Mesenchymal stem cell (in vitro differentiated cells and primary cell): Measurements from ENCODE around the gene LHCGR.

Experiments
- DNase-seq: peaks from one replicate; pipeline ENCODE4 v3.0.0-alpha.2; 2013
- H2AFZ ChIP-seq: one replicate; pipeline ENCODE4 v1.6.1; 2013; ENCODE audit warnings: low read depth, mild to moderate bottlenecking, control low read depth, inconsistent platforms, low read length, moderate library complexity
- H2AK5ac ChIP-seq: 2 replicates; pipeline ENCODE4 v1.6.1; 2013; ENCODE audit warnings: low read length, moderate library complexity, mild to moderate bottlenecking, inconsistent platforms; ENCODE audit not compliant: severe bottlenecking
- H2BK120ac ChIP-seq: one replicate; pipeline ENCODE4 v1.6.1; 2013; ENCODE audit warnings: low read depth, mild to moderate bottlenecking, inconsistent platforms, low read length, moderate library complexity
- H2BK12ac ChIP-seq, 2 experiments: one replicate each; pipeline ENCODE4 v1.6.1; 2013; ENCODE audit warnings: inconsistent platforms in 2 of 2, low read length in 2 of 2, mild to moderate bottlenecking in 2 of 2, moderate library complexity in 2 of 2, control low read depth in 1 of 2
- H2BK15ac ChIP-seq: one replicate; pipeline ENCODE4 v1.6.1; 2013; ENCODE audit warnings: mild to moderate bottlenecking, low read depth, inconsistent platforms; ENCODE audit not compliant: poor library complexity, severe bottlenecking
- H2BK5ac ChIP-seq: 2 replicates; pipeline ENCODE4 v1.6.1; 2013; ENCODE audit warnings: low read depth, mild to moderate bottlenecking, low read length, control low read depth, inconsistent platforms; ENCODE audit not compliant: poor library complexity, severe bottlenecking
- H3K14ac ChIP-seq, 2 experiments: one replicate each; pipeline ENCODE4 v1.6.1; 2013; ENCODE audit warnings: inconsistent platforms in 2 of 2, low read length in 2 of 2, control low read depth in 1 of 2, mild to moderate bottlenecking in 1 of 2, moderate library complexity in 1 of 2
- H3K18ac ChIP-seq, 2 experiments: one replicate each; pipeline ENCODE4 v1.6.1; 2013; ENCODE audit warnings: inconsistent platforms in 2 of 2, low read length in 2 of 2, control low read depth in 1 of 2, low read depth in 1 of 2, mild to moderate bottlenecking in 1 of 2
- H3K23ac ChIP-seq, 2 experiments: one replicate each; pipeline ENCODE4 v1.6.1; 2013; ENCODE audit warnings: inconsistent platforms in 2 of 2, low read length in 2 of 2, mild to moderate bottlenecking in 2 of 2, moderate library complexity in 2 of 2, control low read depth in 1 of 2
- H3K27ac ChIP-seq: 2 replicates; pipeline ENCODE4 v1.5.1; 2013; ENCODE audit warnings: mild to moderate bottlenecking, moderate library complexity, low read length, control low read depth, inconsistent platforms; ENCODE audit not compliant: poor library complexity, severe bottlenecking
- H3K27me3 ChIP-seq, 2 experiments: 2 replicates each; pipeline versions ENCODE4 v1.6.1 to v1.7.0; 2013; ENCODE audit warnings: low read length in 2 of 2, mild to moderate bottlenecking in 2 of 2, moderate library complexity in 2 of 2, control low read depth in 1 of 2, inconsistent platforms in 1 of 2; ENCODE audit not compliant: control insufficient read depth in 1 of 2, insufficient read depth in 1 of 2
- H3K36me3 ChIP-seq, 2 experiments: 2 replicates each; pipeline versions ENCODE4 v1.6.1 to v1.7.0; 2013; ENCODE audit warnings: low read length in 2 of 2, control low read depth in 1 of 2, inconsistent platforms in 1 of 2, low read depth in 1 of 2, mild to moderate bottlenecking in 1 of 2; ENCODE audit not compliant: insufficient read depth in 2 of 2, control insufficient read depth in 1 of 2
- H3K4ac ChIP-seq, 2 experiments: one replicate each; pipeline ENCODE4 v1.6.1; 2013; ENCODE audit warnings: inconsistent platforms in 2 of 2, low read length in 2 of 2, mild to moderate bottlenecking in 2 of 2, moderate library complexity in 2 of 2, control low read depth in 1 of 2, low read depth in 1 of 2
- H3K4me1 ChIP-seq: 2 replicates; pipeline ENCODE4 v1.6.1; 2013; ENCODE audit warnings: low read depth, low read length, control low read depth; ENCODE audit not compliant: control insufficient read depth, insufficient read depth
- H3K4me2 ChIP-seq: 2 replicates; pipeline ENCODE4 v1.6.1; 2013; ENCODE audit warnings: low read length, mild to moderate bottlenecking, inconsistent platforms; ENCODE audit not compliant: poor library complexity, severe bottlenecking
- H3K4me3 ChIP-seq, 2 experiments: 2 replicates each; pipeline versions ENCODE4 v1.5.1 to v1.7.0; 2013; ENCODE audit warnings: low read length in 2 of 2, mild to moderate bottlenecking in 2 of 2, control low read depth in 1 of 2, low read depth in 1 of 2; ENCODE audit not compliant: insufficient read depth in 1 of 2
- H3K79me1 ChIP-seq: replicated peaks from 2 replicates; pipeline ENCODE4 v1.6.1; 2013; ENCODE audit warnings: mild to moderate bottlenecking, control low read depth, low read length, inconsistent platforms; ENCODE audit not compliant: poor library complexity, severe bottlenecking
- H3K9ac ChIP-seq: 2 replicates; pipeline ENCODE4 v1.7.0; 2013; ENCODE audit warnings: mild to moderate bottlenecking, low read length, moderate library complexity
- H3K9me3 ChIP-seq: 2 replicates; pipeline ENCODE4 v1.7.0; 2013; ENCODE audit warnings: mild to moderate bottlenecking, low read length; ENCODE audit not compliant: control insufficient read depth
- H4K8ac ChIP-seq: one replicate; pipeline ENCODE4 v1.6.1; 2013; ENCODE audit warnings: inconsistent platforms, mild to moderate bottlenecking, low read length, moderate library complexity
- H4K91ac ChIP-seq: one replicate; pipeline ENCODE4 v1.6.1; 2013; ENCODE audit warnings: mild to moderate bottlenecking, low read length, inconsistent platforms
- WGBS: methylation state at CpG from one replicate; pipeline ENCODE4 v1.1.7; 2013; ENCODE audit warnings: mixed read lengths; 5-methylcytosine and 5-hydroxymethylcytosine counted together

The LHCGR gene

GRCh38 chr2:48779019-48779716 lies 23.6 kb upstream of the LHCGR start:
- WGBS: 57% methylated on average over 3 of the region's 4 CpGs
- no peak overlapping the region for H3K4ac ChIP-seq
- H4K8ac ChIP-seq: no peak overlapping the region
- H2BK12ac ChIP-seq: no peak overlapping the region
- no peak overlapping the region for H2BK5ac ChIP-seq
- no peak overlapping the region for H4K91ac ChIP-seq
- H3K4me2 ChIP-seq: no peak overlapping the region
- no peaks in the 10 kb centered on the region for H3K27me3 ChIP-seq
- H3K14ac ChIP-seq: no peak overlapping the region
- H3K27ac ChIP-seq: no peak overlapping the region
- H2BK15ac ChIP-seq: no peak overlapping the region
- H2AFZ ChIP-seq: no peak overlapping the region
- no peaks in the 10 kb centered on the region for H3K4me1 ChIP-seq
- H3K9me3 ChIP-seq: peaks cover 3% of the 10 kb centered on the region
- DNase-seq: no peak
- no peak overlapping the region for H3K23ac ChIP-seq
- no peak overlapping the region for H2BK120ac ChIP-seq
- H3K4me3 ChIP-seq: no peak overlapping the region
- no peak overlapping the region for H2AK5ac ChIP-seq
- no peaks in the 10 kb centered on the region for H3K79me1 ChIP-seq
- H3K9ac ChIP-seq: no peak overlapping the region
- no peak overlapping the region for H3K18ac ChIP-seq
- H3K36me3 ChIP-seq: no peaks in the 10 kb centered on the region

- Histone ChIP-seq H2BK12ac (no peak overlapping the region), H3K9ac (no peak overlapping the region), H3K36me3 (no peaks in the 10 kb centered on the region), H4K91ac (no peak overlapping the region), H3K79me1 (no peaks in the 10 kb centered on the region), H3K14ac (no peak overlapping the region), H3K27ac (no peak overlapping the region), H3K18ac (no peak overlapping the region), H3K4me3 (no peak overlapping the region), H2BK120ac (no peak overlapping the region), H2AFZ (no peak overlapping the region), H3K27me3 (no peaks in the 10 kb centered on the region), H3K23ac (no peak overlapping the region), H3K4me1 (no peaks in the 10 kb centered on the region), H2BK5ac (no peak overlapping the region), H2AK5ac (no peak overlapping the region), H4K8ac (no peak overlapping the region), H2BK15ac (no peak overlapping the region), H3K4me2 (no peak overlapping the region), H3K9me3 (no peaks in the 10 kb centered on the region), H3K4ac (no peak overlapping the region)
- WGBS: no CpG with 5 or more reads among the region's 1 CpG
- DNase-seq: no peak
Measured at GRCh38 chr2:48774251-48774650, 18.7 kb upstream of the LHCGR start.

GRCh38 chr2:48771241-48772014 lies 15.9 kb upstream of the LHCGR start:
- H3K27ac ChIP-seq: no peak overlapping the region
- H3K79me1 ChIP-seq: no peaks in the 10 kb centered on the region
- no peaks in the 10 kb centered on the region for H3K4me1 ChIP-seq
- no peak overlapping the region for H3K14ac ChIP-seq
- no peak overlapping the region for H3K9ac ChIP-seq
- H3K4me2 ChIP-seq: no peak overlapping the region
- H3K9me3 ChIP-seq: no peaks in the 10 kb centered on the region
- no peak overlapping the region for H3K23ac ChIP-seq
- H2BK12ac ChIP-seq: no peak overlapping the region
- H3K36me3 ChIP-seq: no peaks in the 10 kb centered on the region
- no peak overlapping the region for H2AFZ ChIP-seq
- DNase-seq: no peak
- H4K8ac ChIP-seq: no peak overlapping the region
- no peak overlapping the region for H3K18ac ChIP-seq
- no peak overlapping the region for H2BK120ac ChIP-seq
- no peaks in the 10 kb centered on the region for H3K27me3 ChIP-seq
- no peak overlapping the region for H2AK5ac ChIP-seq
- no peak overlapping the region for H3K4me3 ChIP-seq
- no peak overlapping the region for H2BK15ac ChIP-seq
- H2BK5ac ChIP-seq: no peak overlapping the region
- no peak overlapping the region for H3K4ac ChIP-seq
- 77% methylated on average over 2 of the region's 4 CpGs for WGBS
- no peak overlapping the region for H4K91ac ChIP-seq

- H3K36me3 ChIP-seq: no peaks in the 10 kb centered on the region
- no peak overlapping the region for H2BK12ac ChIP-seq
- no peak overlapping the region for H2BK120ac ChIP-seq
- H3K79me1 ChIP-seq: no peaks in the 10 kb centered on the region
- H3K23ac ChIP-seq: no peak overlapping the region
- no peak overlapping the region for H3K14ac ChIP-seq
- no peak overlapping the region for H3K4me2 ChIP-seq
- no peak overlapping the region for H3K27ac ChIP-seq
- no peak overlapping the region for H3K4ac ChIP-seq
- H4K8ac ChIP-seq: no peak overlapping the region
- no peak overlapping the region for H3K9ac ChIP-seq
- H2BK15ac ChIP-seq: no peak overlapping the region
- no CpG with 5 or more reads among the region's 1 CpG for WGBS
- no peaks in the 10 kb centered on the region for H3K9me3 ChIP-seq
- DNase-seq: no peak
- H3K4me3 ChIP-seq: no peak overlapping the region
- H2AFZ ChIP-seq: no peak overlapping the region
- no peak overlapping the region for H2BK5ac ChIP-seq
- no peak overlapping the region for H4K91ac ChIP-seq
- no peak overlapping the region for H2AK5ac ChIP-seq
- no peak overlapping the region for H3K18ac ChIP-seq
- H3K4me1 ChIP-seq: no peaks in the 10 kb centered on the region
- H3K27me3 ChIP-seq: no peaks in the 10 kb centered on the region
Measured at GRCh38 chr2:48770181-48770580, 14.7 kb upstream of the LHCGR start.
